Cerebellar cortex (tissue), 1 donor: ENCODE results near the gene ANKRD13D.
A peak's percentile ranks its signal among the peaks of the same experiment; 100 is the strongest.

ENCODE experiments used
- DNase-seq: peaks from one replicate; pipeline ENCODE4 v3.0.0-alpha.2; 2015; ENCODE audit warnings: low spot score

The ANKRD13D gene

DNA sequence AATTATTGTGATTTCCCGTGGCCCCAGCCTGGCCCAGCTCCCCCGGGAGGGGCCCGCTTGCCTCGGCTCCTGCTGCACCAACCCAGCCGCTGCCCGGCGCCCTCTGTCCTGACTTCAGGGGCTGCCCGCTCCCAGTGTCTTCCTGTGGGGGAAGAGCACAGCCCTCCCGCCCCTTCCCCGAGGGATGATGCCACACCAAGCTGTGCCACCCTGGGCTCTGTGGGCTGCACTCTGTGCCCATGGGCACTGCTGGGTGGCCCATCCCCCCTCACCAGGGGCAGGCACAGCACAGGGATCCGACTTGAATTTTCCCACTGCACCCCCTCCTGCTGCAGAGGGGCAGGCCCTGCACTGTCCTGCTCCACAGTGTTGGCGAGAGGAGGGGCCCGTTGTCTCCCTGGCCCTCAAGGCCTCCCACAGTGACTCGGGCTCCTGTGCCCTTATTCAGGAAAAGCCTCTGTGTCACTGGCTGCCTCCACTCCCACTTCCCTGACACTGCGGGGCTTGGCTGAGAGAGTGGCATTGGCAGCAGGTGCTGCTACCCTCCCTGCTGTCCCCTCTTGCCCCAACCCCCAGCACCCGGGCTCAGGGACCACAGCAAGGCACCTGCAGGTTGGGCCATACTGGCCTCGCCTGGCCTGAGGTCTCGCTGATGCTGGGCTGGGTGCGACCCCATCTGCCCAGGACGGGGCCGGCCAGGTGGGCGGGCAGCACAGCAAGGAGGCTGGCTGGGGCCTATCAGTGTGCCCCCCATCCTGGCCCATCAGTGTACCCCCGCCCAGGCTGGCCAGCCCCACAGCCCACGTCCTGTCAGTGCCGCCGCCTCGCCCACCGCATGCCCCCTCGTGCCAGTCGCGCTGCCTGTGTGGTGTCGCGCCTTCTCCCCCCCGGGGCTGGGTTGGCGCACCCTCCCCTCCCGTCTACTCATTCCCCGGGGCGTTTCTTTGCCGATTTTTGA is 3.3 kb upstream of the ANKRD13D start:
- no peak for DNase-seq

DNA sequence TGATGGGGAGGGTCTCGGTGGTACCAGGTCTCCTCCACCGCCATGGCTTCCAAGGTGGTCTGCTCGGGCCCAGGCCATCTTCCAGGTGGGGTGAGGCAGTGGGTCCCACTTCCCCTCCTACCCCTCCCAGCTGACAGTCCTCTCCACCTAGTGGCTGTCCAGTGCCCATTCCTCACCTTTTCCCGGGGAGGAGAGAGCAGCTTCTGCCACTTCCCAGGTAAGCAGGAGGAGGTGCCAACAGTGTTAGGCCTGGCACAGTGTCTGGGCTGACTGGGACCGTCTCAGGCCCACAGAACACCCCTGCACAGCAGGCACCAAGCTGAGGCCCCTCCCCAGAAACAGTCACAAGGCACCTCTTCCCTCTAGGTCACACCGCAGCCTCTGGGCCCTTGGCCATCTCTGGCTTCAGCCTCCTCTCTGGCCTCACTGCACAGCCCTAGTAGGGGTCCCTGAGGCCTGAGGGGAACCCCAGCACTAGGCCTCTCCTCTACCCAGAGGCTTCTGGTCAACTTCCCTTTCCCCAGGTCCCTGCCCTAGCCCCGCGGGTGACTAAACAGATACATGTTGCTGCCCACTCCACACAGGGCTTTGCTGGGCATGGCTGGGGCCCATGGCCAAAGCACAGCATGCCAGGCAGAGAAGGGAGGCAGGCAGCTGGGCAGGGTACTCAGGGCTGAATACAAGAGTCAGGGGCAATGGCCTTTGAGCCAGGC is 2.3 kb upstream of the ANKRD13D start:
- no peak for DNase-seq

DNA sequence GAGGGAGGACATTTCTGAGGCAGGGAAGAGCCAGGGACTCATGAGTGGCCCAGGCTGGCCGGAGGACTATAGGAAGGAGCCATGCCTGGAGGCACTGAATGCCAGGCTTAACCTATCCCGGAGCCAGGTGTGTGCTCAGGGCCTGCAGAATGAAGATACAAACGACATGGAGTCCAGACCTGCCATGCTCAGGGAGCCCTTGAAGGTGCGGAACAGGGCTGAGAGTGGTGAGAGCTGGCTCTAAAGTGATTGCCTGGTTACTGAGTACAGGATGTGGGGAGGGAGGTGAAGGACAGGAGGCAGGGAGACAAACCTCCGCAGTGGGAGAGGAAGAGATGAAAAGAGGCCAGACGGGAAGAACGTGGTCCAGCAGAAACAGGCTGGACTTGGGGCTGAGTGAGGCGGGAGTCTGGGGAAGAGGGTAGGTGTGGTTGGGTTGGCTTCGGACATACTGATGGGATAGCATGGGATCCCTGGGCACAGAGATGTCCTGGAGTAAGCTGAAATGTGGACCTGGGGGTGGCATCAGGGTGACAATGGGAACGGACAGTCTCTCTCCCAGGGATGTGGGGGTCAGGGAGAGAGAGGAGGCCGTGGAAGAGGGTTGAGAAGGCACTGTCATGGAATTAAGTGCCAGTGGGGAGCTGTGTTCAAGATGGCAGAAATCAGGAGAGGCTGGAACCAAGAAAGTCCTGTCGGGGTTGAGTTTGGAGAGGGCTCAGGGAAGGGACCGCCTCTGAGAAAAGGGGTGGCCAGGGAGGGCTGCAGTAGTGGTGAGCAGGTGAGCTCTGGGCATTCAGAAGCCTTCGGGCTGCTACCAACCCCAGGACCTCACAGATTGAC is 1.5 kb upstream of the ANKRD13D start:
- no peak for DNase-seq

DNA sequence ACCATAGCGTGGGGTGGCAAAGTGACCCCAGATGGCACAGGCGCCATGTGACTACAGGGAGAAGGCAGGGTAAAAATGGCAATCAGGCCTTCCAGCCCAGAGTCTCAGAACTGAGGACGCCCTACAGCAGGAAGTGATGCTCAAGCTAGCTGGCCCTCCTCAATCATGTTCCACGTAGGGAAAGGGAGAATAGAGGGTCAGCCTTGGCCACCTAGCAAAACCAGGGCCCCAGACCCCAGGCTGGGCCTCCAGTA is 978 bp upstream of the ANKRD13D start:
- no peak for DNase-seq

DNA sequence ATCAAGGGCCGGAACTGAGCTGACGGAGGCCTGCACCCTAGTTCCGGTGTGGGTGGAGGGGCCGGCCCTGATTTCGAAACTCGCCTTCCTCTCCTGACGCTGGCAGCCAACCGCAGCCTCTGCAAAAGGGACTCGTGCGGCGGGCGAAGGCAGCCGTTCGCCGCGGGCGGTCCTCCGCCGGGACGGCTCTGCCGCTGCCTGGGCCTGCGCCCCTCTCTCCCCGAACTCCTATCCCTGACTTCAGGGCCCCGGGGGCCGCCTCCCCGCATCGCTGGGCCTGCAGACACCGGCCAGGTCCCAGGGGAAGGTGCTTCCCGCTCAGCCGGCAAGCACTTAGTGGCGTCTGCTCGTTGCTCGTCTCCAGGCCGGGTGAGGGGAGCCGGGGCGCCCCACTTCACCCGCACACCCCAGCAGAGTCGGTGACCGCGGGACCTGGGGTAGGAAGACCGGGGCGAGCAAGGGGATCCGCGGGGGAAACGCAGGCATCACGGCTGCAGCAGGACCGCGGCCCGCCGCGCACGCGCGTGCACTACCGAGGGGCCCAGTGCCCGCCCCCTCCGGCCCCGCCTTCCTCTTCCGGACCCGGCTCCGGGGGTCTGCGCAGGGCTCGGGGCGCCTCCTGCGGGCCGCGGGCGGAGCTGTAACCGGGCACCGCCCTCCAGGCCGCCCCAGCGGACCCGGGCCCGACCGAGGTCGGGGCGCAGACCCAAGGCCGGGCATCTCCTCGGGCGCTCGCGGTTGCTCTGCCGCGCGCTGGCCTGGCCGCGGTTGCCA is 464 bp upstream of the ANKRD13D start:
- DNase-seq, result peak; percentile 77

DNA sequence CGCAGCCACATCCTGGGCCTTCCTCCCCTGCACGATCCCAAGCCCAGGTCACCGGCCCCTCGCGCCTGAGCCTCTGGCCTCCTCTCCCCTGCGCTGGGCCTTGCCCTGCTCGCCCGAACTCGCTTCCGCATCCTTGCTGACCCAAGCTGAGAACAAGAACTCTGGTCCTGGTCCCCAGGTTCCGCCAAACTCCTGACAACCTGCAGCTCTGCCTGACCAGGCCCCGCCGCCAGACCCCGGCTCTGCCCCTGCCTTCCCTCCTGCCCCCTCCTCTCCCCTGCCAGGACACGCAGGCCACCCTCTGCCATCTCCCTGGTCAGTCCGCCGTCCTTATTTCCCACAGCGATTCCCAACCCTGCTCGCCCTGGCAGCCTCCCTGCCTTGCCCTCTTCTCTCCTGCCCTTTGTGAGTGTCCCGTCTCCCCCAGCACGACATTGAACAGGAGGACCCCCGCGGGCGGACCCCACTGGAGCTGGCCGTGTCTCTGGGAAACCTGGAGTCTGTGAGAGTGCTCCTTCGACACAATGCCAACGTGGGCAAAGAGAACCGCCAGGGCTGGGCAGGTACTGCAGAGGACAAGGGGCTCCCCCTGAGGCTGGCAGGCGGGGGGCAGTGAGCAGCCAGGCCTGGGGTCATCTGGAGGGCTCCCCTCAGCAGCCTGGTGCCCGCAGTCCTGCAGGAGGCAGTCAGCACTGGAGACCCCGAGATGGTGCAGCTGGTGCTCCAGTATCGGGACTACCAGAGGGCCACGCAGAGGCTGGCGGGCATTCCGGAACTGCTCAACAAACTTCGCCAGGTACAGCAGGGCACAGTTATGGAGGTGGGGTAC is 762 bp downstream of the ANKRD13D start:
- DNase-seq, result no peak

DNA sequence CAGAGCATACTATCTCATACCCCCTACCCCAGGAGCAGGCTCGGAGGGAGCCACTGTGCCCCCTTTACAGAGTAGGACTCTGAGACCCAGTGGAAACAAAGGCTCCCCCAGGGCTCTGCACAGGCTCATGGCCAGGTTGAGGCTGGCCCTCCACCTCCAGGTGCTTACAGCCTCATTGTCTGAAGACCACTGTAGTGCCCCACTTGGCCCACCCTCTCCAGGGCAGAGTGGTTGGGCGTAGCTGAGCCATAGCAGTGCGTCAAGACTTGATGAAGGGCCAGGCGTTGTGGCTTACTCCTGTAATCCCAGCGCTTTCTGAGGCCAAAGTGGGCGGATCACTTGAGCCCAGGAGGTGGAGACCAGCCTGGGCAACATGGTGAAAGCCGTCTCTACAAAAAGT is 1.7 kb downstream of the ANKRD13D start:
- no peak for DNase-seq

DNA sequence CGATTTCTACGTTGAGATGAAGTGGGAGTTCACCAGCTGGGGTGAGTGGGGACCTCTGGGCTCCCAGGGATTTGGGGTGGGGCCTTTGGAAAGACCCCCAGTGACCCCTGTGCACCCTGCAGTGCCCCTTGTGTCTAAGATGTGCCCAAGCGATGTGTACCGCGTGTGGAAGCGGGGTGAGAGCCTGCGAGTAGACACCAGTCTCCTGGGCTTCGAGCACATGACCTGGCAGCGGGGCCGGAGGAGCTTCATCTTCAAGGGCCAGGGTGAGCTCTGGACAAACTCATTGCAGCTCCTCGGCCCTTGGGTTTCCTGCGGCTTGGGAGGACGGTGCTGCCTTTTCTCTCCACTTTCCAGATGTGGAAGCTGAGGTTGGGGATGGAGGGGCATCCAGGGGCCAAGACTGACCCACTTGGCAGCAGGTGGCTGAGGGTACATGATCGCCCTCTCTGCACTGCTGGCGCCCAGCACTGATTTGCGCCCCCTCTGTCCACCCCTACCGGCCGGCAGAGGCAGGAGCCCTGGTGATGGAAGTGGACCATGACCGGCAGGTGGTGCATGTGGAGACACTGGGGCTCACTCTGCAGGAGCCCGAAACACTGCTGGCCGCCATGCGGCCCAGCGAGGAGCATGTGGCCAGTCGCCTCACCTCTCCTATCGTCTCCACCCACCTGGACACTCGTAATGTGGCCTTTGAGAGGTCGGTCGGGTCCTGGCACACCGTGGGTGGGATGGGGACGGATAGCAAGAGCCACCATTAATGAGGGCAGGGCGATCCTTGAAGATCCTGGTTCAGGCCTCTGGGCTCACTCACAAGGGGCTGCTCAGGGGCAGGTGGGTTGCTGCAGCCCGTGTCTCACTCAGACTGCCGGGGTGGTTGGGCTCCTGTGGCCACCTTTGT is 2.6 kb downstream of the ANKRD13D start:
- DNase-seq, result no peak

DNA sequence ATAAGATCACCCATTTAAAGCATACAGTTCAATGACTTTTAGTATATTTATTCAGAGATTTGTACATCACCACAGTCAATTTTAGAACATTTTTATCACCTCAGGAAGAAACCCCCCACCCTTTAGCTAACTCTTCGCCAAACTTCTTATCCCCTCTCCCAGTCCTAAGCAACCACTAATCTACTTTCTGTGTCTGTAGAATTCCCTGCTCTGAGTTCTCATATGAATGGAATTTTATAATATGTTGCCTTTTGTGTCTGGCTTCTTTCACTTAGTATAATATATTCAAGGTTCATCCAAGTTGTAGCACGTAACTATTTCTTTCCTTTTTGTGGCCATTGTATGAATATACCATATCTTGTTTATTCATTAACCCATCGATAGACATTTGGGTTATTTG is 3.6 kb downstream of the ANKRD13D start:
- no peak for DNase-seq

DNA sequence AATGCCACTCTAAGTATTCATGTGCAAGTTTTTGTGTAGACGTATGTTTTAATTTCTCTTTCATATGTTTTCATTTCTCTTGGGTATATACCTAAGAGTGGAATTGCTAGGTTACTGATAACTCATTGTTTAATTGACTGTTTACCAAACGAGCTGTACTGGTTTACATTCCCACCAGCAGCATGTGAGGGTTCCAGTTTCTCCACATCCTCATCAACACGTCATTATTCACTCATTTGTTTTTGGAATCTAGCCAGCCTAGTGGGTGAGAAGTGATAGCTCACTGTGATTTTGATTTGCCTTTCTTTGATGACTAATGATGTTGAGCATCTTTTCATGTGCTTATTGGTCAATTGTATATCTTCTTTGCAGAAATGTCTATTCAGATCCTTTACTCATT is 4.0 kb downstream of the ANKRD13D start:
- DNase-seq, result no peak

DNA sequence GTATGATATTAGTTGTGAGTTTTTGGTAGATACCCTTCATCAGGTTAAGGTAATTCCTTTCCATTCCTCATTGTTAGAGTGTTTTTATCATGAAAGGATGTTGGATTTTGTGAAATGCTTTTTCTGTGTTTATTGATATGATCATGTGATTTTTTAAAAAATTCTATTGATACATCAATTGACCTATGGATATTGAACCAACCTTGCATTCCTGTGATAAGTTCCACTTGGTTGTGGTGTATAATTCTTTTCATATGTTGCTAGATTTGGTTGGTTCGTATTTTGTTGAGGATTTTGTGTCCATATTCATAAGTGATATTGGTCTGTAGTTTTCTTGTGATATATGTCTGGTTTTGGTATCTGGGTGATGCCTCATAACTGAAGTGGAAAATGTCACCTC is 6.7 kb downstream of the ANKRD13D start:
- DNase-seq, result no peak

DNA sequence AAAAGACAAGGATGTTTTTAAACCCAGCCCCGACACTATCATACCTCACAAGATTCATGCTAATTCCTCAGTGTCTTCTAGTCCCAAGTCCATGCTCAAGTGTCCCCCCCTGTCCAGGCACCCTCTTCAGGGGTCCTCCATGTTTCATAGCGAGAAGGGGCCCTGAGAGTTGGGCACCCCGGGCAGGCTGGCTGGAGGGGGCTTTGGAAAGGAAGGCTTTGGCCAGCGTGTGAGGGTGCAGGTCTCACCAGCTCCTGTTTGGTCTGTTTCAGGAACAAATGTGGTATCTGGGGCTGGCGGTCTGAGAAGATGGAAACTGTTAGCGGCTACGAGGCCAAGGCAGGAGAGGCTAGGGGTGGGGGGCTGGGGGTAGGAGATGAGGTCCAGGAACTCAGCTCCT is 9.7 kb downstream of the ANKRD13D start:
- no peak for DNase-seq

DNA sequence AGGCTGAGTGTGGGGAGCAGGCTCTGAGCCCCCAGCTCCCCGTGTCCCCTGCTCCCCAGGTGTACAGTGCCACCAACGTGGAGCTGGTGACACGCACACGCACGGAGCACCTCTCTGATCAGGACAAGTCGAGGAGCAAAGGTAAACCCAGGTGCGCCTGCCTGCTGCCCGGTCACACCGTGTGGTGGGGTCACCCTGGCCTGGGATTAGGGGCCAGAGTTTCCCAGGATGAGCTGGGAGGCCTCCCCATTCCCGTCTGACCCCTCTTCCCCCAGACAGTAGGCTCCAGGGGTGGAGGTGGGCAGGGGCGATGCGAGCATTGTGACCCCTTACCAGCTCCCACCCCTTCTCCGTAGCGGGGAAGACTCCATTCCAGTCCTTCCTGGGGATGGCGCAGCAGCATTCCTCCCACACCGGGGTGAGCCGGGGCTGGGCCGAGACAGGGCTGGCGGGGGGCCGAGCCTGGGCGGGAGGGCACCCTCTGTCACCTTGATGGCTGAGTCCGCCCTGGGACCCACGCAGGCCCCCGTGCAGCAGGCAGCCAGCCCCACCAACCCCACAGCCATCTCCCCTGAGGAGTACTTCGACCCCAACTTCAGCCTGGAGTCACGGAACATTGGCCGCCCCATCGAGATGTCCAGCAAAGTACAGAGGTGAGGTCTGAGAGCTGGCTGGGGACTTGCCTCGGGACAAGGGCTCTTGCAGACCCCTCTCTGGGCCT is 10.5 kb downstream of the ANKRD13D start:
- DNase-seq, result no peak

DNA sequence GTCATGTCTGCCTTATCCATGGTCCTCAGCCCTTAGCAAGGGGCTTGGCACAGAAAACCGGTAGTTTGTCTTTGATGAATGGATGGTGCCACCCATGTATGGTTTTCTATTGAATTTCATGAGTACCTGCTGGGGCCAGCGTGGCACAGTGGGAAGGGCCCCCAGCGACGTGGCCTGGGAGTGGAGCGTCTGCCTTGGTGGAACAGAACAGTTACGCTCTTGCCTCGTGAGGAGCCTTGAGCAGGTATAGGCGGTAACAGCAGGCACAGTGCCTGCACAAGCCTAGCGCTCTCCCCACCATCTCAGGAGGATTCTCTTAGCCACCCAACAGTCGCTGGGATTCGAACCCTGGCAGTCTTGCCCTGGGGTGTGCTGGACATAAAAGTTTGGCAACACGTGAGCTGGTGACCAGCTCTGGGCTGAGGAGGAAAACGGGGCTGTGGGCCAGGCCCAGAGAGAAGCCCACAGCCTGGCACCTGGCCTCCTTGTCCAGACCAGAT is 11.2 kb downstream of the ANKRD13D start:
- DNase-seq, result no peak

DNA sequence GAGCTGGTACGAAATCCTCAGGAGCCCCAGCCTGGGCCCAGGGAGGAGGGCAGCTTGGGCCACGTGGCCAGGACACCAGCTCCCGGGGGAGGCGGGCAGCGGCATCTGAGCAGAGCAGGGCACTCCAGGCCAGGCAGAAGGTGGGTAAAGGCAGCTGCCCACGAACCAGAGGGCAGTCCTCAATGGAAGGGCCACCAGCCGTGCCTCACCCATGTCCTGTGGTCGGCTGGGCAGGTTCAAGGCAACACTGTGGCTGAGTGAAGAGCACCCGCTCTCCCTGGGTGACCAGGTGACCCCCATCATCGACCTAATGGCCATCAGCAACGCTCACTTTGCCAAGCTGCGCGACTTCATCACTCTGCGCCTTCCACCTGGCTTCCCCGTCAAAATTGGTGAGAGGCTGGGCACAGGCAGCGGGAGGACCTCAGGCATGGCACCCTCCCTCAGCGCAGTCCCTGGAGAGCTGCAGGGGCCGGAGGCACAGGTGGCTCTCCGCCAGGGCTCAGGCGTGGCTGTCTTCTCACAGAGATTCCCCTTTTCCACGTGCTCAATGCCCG is 11.7 kb downstream of the ANKRD13D start:
- no peak for DNase-seq

DNA sequence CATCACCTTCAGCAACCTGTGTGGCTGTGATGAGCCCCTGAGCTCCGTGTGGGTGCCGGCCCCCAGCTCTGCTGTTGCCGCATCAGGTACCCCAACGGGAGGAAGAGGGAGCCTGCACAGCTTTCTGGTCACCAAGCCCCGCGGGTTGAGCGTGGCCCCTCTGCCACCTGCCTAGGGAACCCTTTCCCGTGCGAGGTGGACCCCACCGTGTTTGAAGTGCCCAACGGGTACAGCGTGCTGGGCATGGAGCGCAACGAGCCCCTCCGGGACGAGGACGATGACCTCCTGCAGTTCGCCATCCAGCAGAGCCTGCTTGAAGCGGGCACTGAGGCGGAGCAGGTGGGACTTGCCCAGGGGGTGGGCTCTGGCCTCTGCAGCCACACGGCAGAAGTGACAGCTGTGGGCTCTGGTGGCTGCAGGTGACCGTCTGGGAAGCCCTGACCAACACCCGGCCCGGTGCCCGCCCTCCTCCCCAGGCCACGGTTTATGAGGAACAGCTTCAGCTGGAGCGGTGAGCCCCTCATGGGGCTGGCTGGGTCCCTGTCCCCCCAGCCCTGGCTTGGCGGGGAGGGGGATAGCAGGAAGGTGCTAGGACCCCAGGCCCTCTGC is 12.3 kb downstream of the ANKRD13D start:
- DNase-seq, result no peak

DNA sequence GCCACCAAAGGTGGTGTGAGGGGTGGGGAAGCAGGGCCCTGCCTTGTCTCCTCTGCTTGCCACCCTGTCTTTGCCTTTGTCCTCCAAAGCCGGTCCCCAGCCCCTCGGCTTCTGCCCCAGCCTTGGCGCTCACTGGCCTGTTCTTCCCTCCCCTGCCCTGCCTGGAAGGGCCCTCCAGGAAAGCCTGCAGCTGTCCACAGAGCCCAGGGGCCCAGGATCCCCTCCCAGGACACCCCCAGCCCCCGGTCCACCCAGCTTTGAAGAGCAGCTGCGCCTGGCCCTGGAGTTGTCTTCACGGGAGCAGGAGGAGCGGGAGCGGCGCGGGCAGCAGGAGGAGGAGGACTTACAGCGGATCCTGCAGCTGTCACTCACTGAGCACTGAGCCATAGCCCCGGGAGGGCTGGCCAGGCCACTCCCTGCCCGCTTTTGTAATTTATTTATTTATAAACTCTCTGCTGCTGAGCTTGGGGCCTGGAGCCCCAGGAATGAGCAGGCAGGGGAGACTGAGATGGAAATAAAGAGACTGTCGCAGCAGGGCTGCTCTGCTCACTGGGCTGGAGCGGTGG is 12.9 kb downstream of the ANKRD13D start:
- DNase-seq, result peak; percentile 63

DNA sequence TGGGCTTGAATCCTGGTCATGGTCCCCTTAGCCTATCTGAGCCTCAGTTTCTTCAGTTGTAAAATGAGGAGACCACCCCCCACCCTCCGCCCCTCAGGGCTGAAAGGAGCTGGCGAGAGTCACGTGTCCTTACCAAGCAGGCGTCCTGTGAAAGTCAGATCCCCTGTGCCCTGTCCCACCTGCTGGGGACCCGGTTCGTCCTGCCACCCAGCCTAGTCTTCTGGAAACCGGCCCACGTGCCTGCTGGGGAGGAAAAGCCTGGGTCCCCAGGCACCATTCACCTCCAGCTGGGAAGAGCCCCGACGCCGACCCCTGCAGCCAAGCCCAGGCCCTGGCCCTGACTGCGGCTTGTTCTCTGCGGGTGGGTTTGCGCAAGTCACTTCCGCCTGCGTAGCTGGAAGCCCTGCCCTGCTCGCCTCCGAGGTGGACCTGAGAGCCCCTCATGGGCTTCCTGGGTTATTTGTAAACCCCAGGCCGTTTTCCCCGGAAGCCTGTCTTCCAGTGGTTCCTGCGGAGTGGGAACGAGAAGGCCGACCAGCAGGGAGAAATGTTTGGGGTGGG is 13.5 kb downstream of the ANKRD13D start:
- no peak for DNase-seq
